NCI-H146 (cell line): ENCODE measurements around the gene BCO2.

ENCODE experiments used
- DNase-seq: peaks from one replicate; lab custom pipeline; 2025; lab: John Stamatoyannopoulos, UW

Gene BCO2

GRCh38 chr11:112249871-112250610, 74.7 kb downstream of the BCO2 start:
- no peak for DNase-seq

DNA sequence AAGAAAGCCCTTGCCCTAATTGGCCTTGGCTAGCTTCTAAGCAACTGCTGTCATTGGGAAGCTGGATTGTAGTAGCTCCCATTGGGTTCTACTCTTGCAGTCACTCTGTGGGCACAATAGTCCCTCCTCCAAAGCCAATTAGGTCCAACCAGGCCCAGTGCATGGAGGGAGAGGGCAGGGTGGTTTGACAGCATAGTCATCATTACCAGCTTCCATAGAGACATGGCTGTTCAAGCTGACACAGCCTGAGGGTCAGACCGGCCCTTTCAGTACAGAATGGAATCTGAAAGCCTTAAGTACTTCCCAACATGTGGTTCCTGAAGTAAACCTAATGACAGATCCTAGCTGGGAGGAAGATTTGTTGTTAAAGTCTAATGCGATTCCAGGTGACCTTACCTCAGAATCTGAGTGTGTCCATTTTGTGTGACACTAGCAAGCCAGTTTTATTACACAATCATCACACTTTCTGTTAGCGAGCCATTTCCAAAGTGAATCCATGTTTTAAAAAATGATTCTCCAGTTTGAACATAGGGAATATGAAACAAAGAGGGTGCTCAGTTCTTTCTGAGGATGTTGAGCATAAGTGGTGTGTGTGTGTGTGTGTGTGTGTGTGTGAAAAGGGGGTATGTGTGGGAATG, 78.4 kb downstream of the BCO2 start:
- no peak for DNase-seq

- DNase-seq: peak; percentile 32
Measured at GRCh38 chr11:112255067-112255720, 79.9 kb downstream of the BCO2 start.

DNA sequence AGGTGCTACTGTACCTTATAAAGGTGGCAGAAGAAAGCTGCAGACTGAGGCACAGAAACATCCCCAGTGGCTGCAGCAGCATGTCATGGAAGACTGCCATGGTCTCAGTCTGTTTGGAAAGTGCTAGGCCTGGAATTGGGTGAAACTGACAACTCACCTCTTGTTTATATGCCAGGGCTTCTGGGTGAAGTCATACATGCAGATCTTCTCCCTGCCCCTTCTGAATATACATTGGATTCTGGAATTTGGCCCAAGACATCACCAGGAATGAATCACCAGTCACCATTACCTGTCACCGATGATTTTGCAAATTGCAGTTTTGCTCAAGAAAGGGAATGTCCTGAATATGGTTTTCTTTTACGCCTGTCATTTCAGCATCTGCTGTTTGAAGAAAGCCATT, 85.2 kb downstream of the BCO2 start, which contains the start of gene PLET1:
Gene PLET1, minus strand, starts transcription at position 371 of the 400 bp plus-strand sequence. Its CDS starts 271 bp downstream, at position 100.
- no peak for DNase-seq

DNA sequence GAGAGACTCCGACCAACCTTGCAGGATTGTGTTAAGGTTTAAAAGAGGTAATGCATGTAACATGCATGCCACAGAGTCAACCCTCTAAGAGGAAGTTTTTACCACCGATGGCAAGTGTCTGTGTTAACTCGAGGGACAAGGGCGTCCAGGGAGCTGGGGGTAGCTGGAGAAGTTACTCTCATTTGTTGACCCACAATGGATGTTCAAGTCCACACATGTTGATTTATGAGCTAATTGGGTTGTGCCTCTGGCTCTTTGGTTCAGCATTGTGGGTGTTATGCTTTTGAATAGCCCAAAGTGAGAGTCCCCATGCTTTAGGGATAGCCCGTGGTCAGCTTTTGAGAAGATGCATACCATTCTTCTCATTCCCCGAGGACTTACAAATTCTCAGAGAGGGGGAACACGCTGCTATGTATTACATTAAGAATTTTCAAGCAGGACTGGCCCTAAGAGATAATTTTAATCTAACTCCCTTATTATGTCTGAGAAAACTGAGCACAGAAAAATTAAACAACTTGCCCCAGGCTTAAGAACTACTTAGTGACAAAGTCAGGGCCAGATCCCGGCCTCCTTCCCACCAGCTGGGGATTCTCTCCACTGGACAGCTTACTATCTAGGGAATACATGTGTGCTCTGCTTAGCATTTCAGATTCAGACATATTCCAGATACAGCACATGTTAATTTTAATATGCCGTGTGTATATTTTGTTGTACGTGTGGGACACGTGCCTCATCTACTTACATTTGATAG, 90.5 kb downstream of the BCO2 start:
- DNase-seq: no peak

GRCh38 chr11:112266410-112266778, 91.1 kb downstream of the BCO2 start:
- no peak for DNase-seq

DNA sequence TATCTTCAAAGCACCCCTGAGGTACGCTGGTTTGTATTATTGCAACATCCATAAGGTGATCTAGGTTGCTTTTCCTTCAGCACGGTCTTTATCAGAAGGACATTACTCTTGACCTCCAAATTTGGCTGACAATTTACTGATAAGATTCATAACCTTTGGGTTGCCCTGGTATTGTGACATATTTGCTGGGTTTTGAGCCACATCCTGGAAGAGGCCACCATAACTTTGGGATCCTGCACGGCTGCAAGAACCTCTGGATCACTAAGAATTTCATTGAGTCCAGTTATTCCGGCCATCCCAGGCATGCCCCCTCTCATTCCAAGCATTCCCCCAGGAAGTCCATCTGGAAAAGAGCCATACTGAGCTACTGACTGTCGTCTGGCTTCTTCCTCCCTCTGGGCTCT, 91.9 kb downstream of the BCO2 start:
- no peak for DNase-seq

DNA sequence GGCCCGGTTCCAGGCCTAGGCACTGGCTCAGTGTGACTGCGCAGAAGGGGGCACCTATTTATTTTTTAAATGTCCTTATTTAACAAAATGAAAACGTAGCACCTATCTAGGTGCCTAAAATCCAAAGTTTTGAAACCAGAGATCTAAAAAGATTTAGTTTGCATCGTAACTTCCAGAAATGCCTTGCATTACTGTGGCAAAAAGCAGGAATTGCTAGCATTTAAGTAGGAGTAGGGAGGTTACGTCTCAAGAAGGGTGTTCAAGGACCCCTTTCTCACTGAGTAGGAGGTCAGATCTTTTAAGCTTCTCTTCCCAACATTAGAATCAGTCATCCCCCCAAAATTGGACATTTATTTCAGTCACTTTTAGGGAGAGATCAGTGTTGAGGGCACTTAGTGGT, 93.1 kb downstream of the BCO2 start:
- no peak for DNase-seq
